Measurements from ENCODE around the gene ADGRE1.

The ADGRE1 gene

GRCh38 chr19:6887316-6887715 is at the start of gene ADGRE1:
ADGRE1 (plus strand) TSS chr19:6887579; CDS start chr19:6887609, 30 bp downstream.
- Histone ChIP-seq H3K4me3 (ENCODE audit: low read depth, low read length) (no peak within 1 kb of the TSS), H3K27me3 (replicated peaks) (no peaks in the 10 kb centered on the region), H3K27ac (no peak within 1 kb of the TSS), H3K36me3 (replicated peaks) (no peaks in the 10 kb centered on the region)
- DNase-seq, result no peak
- no peak for TF ChIP-seq CTCF (IDR thresholded peaks at IDR 0.05; ENCODE audit: low read depth, low read length, missing control alignments)
- in situ Hi-C loops (cut with HindIII; ENCODE audit: low pct_ligation_motif_present, low sequenced_read_pairs), result no loop called here

GRCh38 chr19:6838062-6838655 is 49.2 kb upstream of the ADGRE1 start:
- Histone ChIP-seq H3K36me3 (replicated peaks) (no peaks in the 10 kb centered on the region), H3K27me3 (replicated peaks) (no peaks in the 10 kb centered on the region), H3K27ac (no peak overlapping the region), H3K4me3 (ENCODE audit: low read depth, low read length) (no peak overlapping the region)
- no peak for DNase-seq
- in situ Hi-C loops (cut with HindIII; ENCODE audit: low pct_ligation_motif_present, low sequenced_read_pairs), result no loop called here
- TF ChIP-seq CTCF (IDR thresholded peaks at IDR 0.05; ENCODE audit: low read depth, low read length, missing control alignments), result no peak

GRCh38 chr19:6842871-6843607 is 44.3 kb upstream of the ADGRE1 start:
- in situ Hi-C loops (cut with HindIII; ENCODE audit: low pct_ligation_motif_present, low sequenced_read_pairs), result no loop called here
- H3K27ac ChIP-seq, result no peak overlapping the region

GRCh38 chr19:6847828-6848200 is 39.6 kb upstream of the ADGRE1 start:
- H3K4me3 ChIP-seq (ENCODE audit: low read depth, low read length), result no peak overlapping the region
- H3K36me3 ChIP-seq (replicated peaks), result no peaks in the 10 kb centered on the region
- TF ChIP-seq CTCF (IDR thresholded peaks at IDR 0.05; ENCODE audit: low read depth, low read length, missing control alignments), result no peak
- in situ Hi-C loops (cut with HindIII; ENCODE audit: low pct_ligation_motif_present, low sequenced_read_pairs), result no loop called here
- no peak for DNase-seq
- no peak overlapping the region for H3K27ac ChIP-seq
- no peaks in the 10 kb centered on the region for H3K27me3 ChIP-seq (replicated peaks)

More at GRCh38 chr19:6842871-6843607, 44.3 kb upstream of the ADGRE1 start:
- Histone ChIP-seq H3K36me3 (replicated peaks) (no peaks in the 10 kb centered on the region), H3K4me3 (ENCODE audit: low read depth, low read length) (no peak overlapping the region), H3K27me3 (replicated peaks) (no peaks in the 10 kb centered on the region)
- no peak for TF ChIP-seq CTCF (IDR thresholded peaks at IDR 0.05; ENCODE audit: low read depth, low read length, missing control alignments)
- no peak for DNase-seq

GRCh38 chr19:6848986-6849385 is 38.4 kb upstream of the ADGRE1 start:
- Histone ChIP-seq H3K4me3 (ENCODE audit: low read depth, low read length) (no peak overlapping the region), H3K27me3 (replicated peaks) (no peaks in the 10 kb centered on the region), H3K27ac (no peak overlapping the region), H3K36me3 (replicated peaks) (no peaks in the 10 kb centered on the region)
- in situ Hi-C loops (cut with HindIII; ENCODE audit: low pct_ligation_motif_present, low sequenced_read_pairs), result no loop called here
- no peak for DNase-seq
- TF ChIP-seq CTCF (IDR thresholded peaks at IDR 0.05; ENCODE audit: low read depth, low read length, missing control alignments), result no peak
